HG03354 (cell line): ENCODE measurements around the gene AKAP5.

Experiments used
- ATAC-seq: cut with Tn5 transposase; IDR thresholded peaks from one replicate; pipeline ENCODE4 v1.9.1; 2021; ENCODE audit warnings: mild to moderate bottlenecking; ENCODE audit not compliant: unreplicated experiment, poor library complexity, severe bottlenecking

Gene AKAP5

GRCh38 chr14:64465191-64465822 lies at the start of gene AKAP5:
Gene AKAP5 (plus strand): TSS chr14:64465499. CDS start chr14:64468395, 2,896 bp downstream.
- ATAC-seq: peak; percentile 69

GRCh38 chr14:64416348-64416932 lies 48.9 kb upstream of the AKAP5 start:
- ATAC-seq: no peak

GRCh38 chr14:64417055-64417770 lies 48.1 kb upstream of the AKAP5 start:
- ATAC-seq: no peak

- ATAC-seq: no peak
Measured at GRCh38 chr14:64417771-64418125, 47.6 kb upstream of the AKAP5 start.

GRCh38 chr14:64419003-64419402 lies 46.3 kb upstream of the AKAP5 start:
- ATAC-seq: no peak

GRCh38 chr14:64421166-64421565 lies 44.1 kb upstream of the AKAP5 start:
- ATAC-seq: no peak

GRCh38 chr14:64422005-64422404 lies 43.3 kb upstream of the AKAP5 start:
- ATAC-seq: no peak

- no peak for ATAC-seq
Measured at GRCh38 chr14:64422756-64423155, 42.5 kb upstream of the AKAP5 start.

- ATAC-seq: no peak
Measured at GRCh38 chr14:64423987-64424386, 41.3 kb upstream of the AKAP5 start.

- ATAC-seq: no peak
Measured at GRCh38 chr14:64434528-64434927, 30.8 kb upstream of the AKAP5 start.

GRCh38 chr14:64438181-64438841 lies 27.0 kb upstream of the AKAP5 start:
- no peak for ATAC-seq

- ATAC-seq: no peak
Measured at GRCh38 chr14:64439141-64439540, 26.2 kb upstream of the AKAP5 start.

GRCh38 chr14:64440494-64440893 lies 24.8 kb upstream of the AKAP5 start:
- ATAC-seq: no peak

GRCh38 chr14:64442300-64442988 lies 22.9 kb upstream of the AKAP5 start:
- no peak for ATAC-seq

GRCh38 chr14:64444140-64444539 lies 21.2 kb upstream of the AKAP5 start:
- no peak for ATAC-seq

- ATAC-seq: peak; percentile 98
Measured at GRCh38 chr14:64444984-64445845, 20.1 kb upstream of the AKAP5 start.

- ATAC-seq: no peak
Measured at GRCh38 chr14:64447876-64448670, 17.2 kb upstream of the AKAP5 start.

- no peak for ATAC-seq
Measured at GRCh38 chr14:64450255-64450654, 15.0 kb upstream of the AKAP5 start.
